Measurements from ENCODE around the gene FAM107B.
A peak's percentile ranks its signal among the peaks of the same experiment; 100 is the strongest.
"Not testable (repeated sequence)": the region's sequence is repeated elsewhere in the genome, so short reads cannot be mapped to it uniquely, and the experiment has no call there.

Gene FAM107B

GRCh38 chr10:14659137-14659536 is 115.6 kb downstream of the FAM107B start:
- DNase-seq, result not testable (repeated sequence)

GRCh38 chr10:14658331-14659127 is 116.2 kb downstream of the FAM107B start:
- DNase-seq, result no peak

GRCh38 chr10:14656052-14656730 is 118.5 kb downstream of the FAM107B start:
- no peak for DNase-seq

- no peak for DNase-seq
These were observed 119.8 kb downstream of the FAM107B start for GRCh38 chr10:14654821-14655382.

- DNase-seq, result no peak
These were observed 121.2 kb downstream of the FAM107B start for GRCh38 chr10:14653271-14654161.

GRCh38 chr10:14652816-14653215 is 121.9 kb downstream of the FAM107B start:
- no peak for DNase-seq

DNA sequence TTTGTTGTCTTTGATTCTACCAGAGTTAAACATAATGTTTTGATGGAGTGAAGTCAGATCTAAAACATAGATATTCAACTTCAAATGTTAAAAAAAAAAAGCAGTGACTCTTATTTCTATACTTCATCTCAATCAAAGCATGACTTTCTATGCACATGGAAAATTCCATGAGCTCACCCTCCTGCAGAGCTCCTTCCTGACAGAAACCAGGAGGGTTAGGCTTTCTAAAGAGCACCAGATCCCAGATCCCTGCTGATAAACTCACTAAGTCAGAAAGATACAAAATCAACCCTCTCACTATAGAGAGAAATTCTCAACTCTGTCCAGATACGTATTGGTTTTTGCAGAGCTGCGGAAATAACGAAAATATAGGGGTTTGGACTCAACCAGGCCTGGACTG is 122.6 kb downstream of the FAM107B start:
- no peak for DNase-seq

DNA sequence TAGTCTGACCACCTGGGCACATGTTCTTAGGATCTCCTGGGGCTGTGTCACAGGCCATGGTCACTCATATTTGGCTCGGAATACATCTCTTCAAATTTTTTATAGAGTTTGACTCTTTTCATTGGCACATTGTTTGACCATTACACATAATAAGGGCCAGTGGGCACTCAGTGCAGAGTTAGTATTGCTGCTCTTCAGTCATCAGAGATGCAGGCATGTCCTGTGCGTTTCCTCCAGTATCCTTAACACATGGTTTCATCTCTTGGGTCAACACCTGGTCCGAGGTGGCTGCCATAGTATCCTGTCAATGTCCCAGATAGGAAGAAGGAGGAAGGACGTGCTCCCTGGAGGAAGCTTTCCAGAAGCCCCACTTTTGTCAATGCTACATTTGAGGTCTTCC is 125.0 kb downstream of the FAM107B start:
- no peak for DNase-seq

DNA sequence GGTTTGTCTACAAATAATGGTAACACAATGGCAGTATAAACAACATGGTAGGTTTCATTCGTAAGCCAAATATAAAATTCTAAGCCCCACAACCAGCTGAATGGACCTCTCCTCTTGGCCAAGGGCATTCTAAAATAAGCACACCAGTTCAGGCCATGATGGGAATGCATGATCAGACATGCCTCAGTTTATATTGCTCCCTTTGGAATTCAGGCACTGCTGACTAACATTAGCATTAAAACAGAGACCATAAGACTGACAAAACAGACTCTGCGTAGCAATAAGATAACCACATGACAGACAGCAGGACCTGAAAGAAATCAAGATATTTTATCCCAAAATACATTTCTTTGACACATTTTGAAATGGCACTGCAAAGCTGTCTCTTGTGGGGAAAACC is 125.8 kb downstream of the FAM107B start:
- DNase-seq, result no peak

- peak; percentile 53 to 69 for DNase-seq
These were observed 126.5 kb downstream of the FAM107B start for GRCh38 chr10:14648005-14648765.

- no peak for DNase-seq
These were observed 129.3 kb downstream of the FAM107B start for GRCh38 chr10:14645239-14645960.

DNA sequence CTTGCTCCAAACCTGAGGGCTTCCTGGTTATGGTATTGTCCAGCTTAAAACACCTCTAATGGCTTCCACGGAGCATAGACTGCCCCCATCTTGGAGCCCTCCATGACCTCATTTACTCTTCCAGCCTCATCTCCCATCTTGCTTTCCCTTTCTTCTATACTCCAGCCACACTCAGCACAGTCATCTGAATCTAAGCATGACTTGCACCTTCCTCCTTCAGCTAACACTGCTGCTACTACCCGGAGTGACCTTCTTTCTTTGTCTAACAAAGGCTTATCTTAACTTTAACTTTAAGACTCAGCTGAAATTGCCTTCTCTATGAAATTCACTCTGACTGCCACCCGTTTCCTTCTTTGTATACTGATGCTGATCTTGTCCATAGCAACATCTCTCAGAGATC is 135.1 kb downstream of the FAM107B start:
- DNase-seq, result no peak

- DNase-seq, result no peak
These were observed 139.5 kb downstream of the FAM107B start for GRCh38 chr10:14635043-14635710.

GRCh38 chr10:14634572-14634971 is 140.1 kb downstream of the FAM107B start:
- DNase-seq, result not testable (repeated sequence)

DNA sequence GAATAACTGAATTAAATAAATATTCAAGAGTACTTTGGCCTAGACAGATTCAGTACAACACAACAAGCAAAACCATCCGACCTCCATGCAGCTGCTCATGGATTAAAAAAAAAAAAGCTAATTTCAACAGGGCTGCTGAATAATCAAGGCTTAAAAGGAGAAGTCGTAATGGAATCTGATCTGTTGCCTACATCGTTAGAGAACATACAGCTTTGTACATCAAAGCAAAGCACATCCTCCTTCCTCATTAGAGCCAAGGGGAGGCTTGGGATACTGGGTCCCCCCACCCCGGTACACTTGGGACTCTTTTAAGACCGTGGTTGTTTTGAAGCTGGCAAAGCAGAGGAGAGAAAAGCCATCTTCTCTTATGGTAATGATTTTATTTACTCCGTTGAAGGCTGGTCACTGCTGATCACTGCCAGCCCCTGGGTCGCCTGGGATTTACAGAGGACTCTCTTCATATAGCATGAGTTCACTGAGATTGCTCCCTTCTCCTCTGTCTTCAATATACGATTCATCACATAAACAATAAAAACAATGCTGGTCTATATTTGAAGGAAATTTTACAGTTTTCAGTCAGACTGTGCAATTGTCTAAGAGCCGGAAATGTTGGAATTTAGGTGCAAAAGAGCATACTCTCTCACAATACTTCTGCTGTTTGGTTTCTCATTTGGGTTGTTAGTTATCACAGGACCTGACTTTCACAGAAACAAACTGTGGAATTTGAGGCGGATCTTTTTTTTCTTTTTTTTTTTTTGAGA is 148.8 kb downstream of the FAM107B start:
- no peak for DNase-seq

GRCh38 chr10:14625192-14625631 is 149.5 kb downstream of the FAM107B start:
- DNase-seq, result no peak

DNA sequence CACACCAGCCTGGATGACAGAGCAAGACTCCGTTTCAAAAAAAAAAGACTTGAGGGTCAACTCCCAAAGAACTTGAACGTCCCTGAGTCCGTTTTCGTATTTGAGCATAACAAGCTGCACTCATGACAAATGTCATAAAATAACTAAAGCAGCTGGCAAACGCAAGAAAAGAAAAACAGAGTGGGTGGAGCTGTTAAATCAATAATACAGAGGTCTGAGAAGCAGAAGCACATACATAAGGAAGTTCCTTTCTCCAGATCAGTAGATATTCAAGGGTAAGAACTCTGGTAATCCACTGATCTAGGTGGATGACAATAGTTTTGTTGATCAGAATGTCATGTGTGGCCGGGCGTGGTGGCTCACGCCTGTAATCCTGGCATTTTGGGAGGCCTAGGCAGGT is 150.1 kb downstream of the FAM107B start:
- no peak for DNase-seq

- no peak for DNase-seq
These were observed 150.8 kb downstream of the FAM107B start for GRCh38 chr10:14623931-14624330.

GRCh38 chr10:14621037-14621436 is 153.7 kb downstream of the FAM107B start:
- no peak for DNase-seq

- DNase-seq, result no peak
These were observed 156.0 kb downstream of the FAM107B start for GRCh38 chr10:14618674-14619073.

Data from activated CD4-positive, alpha-beta T cell treated with anti-CD3 and anti-CD28 coated beads, Interleukin-2, amount 50 U/mL, for 48 hours (primary cell).